Smooth muscle cell (in vitro differentiated cells): ENCODE results near the gene MAP3K9. TPM values are rescaled to one million over a fixed set of nuclear protein-coding genes. Genes with fewer than 3 reads are reported as not detected.

Experiments
- DNase-seq: peaks from one replicate; lab custom pipeline; 2025; ENCODE audit not compliant: unreplicated experiment; lab: John Stamatoyannopoulos, UW
- H2AFZ ChIP-seq: fragments of 200-600 bp; sonication (generic); 2 replicates; pipeline ENCODE4 v1.6.0; 2016; ENCODE audit warnings: antibody characterized with exemption, low read depth, mild to moderate bottlenecking
- H3F3A ChIP-seq: fragments of 200-600 bp; sonication (generic); 2 replicates; pipeline ENCODE4 v1.6.0; 2017; ENCODE audit warnings: antibody characterized with exemption, low read depth
- H3K27ac ChIP-seq: fragments of 200-600 bp; sonication (generic); 2 replicates; pipeline ENCODE4 v1.5.1; 2016; ENCODE audit warnings: low read depth, mild to moderate bottlenecking
- H3K27me3 ChIP-seq: fragments of 200-600 bp; sonication (generic); 2 replicates; pipeline ENCODE4 v1.6.1; 2016; ENCODE audit warnings: low read depth, mild to moderate bottlenecking
- H3K36me3 ChIP-seq: fragments of 200-600 bp; sonication (generic); 2 replicates; pipeline ENCODE4 v1.5.1; 2016; ENCODE audit warnings: low read depth
- H3K4me1 ChIP-seq: fragments of 200-600 bp; sonication (generic); 2 replicates; pipeline ENCODE4 v1.5.1; 2016; ENCODE audit warnings: low read depth
- H3K4me2 ChIP-seq: fragments of 200-600 bp; sonication (generic); 2 replicates; pipeline ENCODE4 v1.6.0; 2016; ENCODE audit warnings: mild to moderate bottlenecking
- H3K4me3 ChIP-seq: fragments of 200-600 bp; sonication (generic); 2 replicates; pipeline ENCODE4 v1.5.1; 2016; ENCODE audit warnings: mild to moderate bottlenecking
- H3K79me2 ChIP-seq: fragments of 200-600 bp; sonication (generic); 2 replicates; pipeline ENCODE4 v1.6.0; 2016; ENCODE audit warnings: low read depth, mild to moderate bottlenecking
- H3K9ac ChIP-seq: fragments of 200-600 bp; sonication (generic); 2 replicates; pipeline ENCODE4 v1.6.0; 2016; ENCODE audit warnings: low read depth
- H3K9me3 ChIP-seq: fragments of 200-600 bp; sonication (generic); replicated peaks from 2 replicates; pipeline ENCODE4 v1.5.1; 2016; ENCODE audit warnings: low read depth
- H4K20me1 ChIP-seq: fragments of 200-600 bp; sonication (generic); 2 replicates; pipeline ENCODE4 v1.6.0; 2016; ENCODE audit warnings: low read depth
- WGBS: methylation state at CpG from one replicate; pipeline ENCODE4 v1.1.7; 2016; ENCODE audit warnings: low lambda C conversion rate; 5-methylcytosine and 5-hydroxymethylcytosine counted together
- polyA plus RNA-seq: library from polyadenylated mRNA; unstranded; fragments of >200 nt; fragmentation: Nextera tagmentation; extraction: Ambion mirVana; gene quantifications from 2 replicates; pipeline ENCODE4 v1.2.1, GENCODE V29; 2016
- total RNA-seq: library from RNA; depleted of rRNA; stranded (reverse); fragments of >200 nt; gene quantifications from 2 replicates; pipeline ENCODE4 v1.2.3, GENCODE V29; 2014
- TF ChIP-seq, protein P1 (sequence below): fragments of 200-600 bp; sonication (generic); IDR thresholded peaks from 2 replicates; pipeline ENCODE4 v1.5.1; 2017; ENCODE audit warnings: borderline replicate concordance, mild to moderate bottlenecking, antibody characterized with exemption; ENCODE audit not compliant: insufficient read depth, poor library complexity, severe bottlenecking

Gene MAP3K9
- total and polyA plus RNA-seq, 2 experiments from 2014 or later = 0.22 to 2.4 TPM

DNA sequence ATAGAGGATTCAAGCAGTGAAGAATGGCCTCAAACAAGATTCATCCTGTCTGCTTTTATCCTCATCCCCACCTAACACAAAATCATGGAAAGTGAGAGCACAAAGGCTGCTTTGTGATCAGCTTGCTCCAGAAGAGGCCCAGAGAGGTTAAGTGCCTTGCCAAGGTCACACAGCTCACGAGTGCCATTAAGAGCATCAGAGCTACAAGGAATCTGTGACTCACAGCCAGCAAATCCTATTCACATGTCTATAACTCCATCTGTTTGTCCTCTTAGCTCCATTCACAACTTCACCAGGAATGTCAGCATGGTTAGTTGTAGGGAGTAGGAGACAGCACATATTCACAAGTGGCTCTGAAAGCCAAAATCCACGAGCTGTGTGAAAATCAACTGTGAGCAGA is 87.8 kb downstream of the MAP3K9 start:
- no peaks in the 10 kb centered on the region for H3K27me3 ChIP-seq
- no peaks in the 10 kb centered on the region for H3K4me1 ChIP-seq
- H3K4me2 ChIP-seq = no peak overlapping the region
- H3F3A ChIP-seq = no peaks in the 10 kb centered on the region
- H2AFZ ChIP-seq = no peak overlapping the region
- 58% methylated on average over 2 of the region's 2 CpGs for WGBS
- H3K9me3 ChIP-seq = no peaks in the 10 kb centered on the region
- H3K4me3 ChIP-seq = no peak overlapping the region
- H4K20me1 ChIP-seq = no peaks in the 10 kb centered on the region
- DNase-seq = no peak
- no peak overlapping the region for H3K9ac ChIP-seq
- no peaks in the 10 kb centered on the region for H3K36me3 ChIP-seq
- no peaks in the 10 kb centered on the region for H3K79me2 ChIP-seq
- H3K27ac ChIP-seq = no peak overlapping the region
- TF ChIP-seq, protein P1, sequence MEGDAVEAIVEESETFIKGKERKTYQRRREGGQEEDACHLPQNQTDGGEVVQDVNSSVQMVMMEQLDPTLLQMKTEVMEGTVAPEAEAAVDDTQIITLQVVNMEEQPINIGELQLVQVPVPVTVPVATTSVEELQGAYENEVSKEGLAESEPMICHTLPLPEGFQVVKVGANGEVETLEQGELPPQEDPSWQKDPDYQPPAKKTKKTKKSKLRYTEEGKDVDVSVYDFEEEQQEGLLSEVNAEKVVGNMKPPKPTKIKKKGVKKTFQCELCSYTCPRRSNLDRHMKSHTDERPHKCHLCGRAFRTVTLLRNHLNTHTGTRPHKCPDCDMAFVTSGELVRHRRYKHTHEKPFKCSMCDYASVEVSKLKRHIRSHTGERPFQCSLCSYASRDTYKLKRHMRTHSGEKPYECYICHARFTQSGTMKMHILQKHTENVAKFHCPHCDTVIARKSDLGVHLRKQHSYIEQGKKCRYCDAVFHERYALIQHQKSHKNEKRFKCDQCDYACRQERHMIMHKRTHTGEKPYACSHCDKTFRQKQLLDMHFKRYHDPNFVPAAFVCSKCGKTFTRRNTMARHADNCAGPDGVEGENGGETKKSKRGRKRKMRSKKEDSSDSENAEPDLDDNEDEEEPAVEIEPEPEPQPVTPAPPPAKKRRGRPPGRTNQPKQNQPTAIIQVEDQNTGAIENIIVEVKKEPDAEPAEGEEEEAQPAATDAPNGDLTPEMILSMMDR = no peak

DNA sequence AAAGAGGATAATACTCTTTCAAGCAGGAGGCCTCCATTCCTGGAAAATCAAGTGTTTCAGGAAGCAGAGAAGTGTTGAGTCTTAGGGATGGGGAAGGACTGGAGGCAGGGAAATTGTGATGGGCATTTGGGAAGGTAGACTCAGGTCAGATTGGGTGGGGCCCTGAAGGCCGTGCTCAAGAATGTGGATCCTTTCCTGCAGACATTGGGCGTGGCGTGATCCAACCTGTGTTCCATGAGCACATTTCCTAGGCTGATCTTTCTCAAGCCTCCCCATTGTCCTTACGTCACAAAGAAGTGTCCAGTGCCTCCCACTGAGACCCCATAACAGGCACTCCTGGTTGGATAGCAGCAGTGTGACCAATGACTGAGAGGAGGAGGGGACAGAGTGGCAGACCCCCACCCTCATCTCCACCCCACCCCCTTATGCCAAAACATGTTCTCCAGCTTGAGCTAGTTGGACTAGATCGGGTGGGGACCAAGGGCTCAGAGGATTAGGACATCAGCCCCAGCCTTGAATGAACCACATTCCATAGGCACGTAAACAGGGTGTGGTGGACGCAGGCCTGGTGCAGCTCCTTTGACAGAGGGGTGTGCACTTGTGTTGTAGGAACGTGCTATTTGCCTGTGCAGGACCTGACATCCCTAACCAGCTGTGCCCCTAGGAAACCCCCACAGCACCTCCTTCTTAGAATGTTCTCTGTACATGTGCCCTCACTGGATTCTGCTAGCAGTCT is 90.8 kb downstream of the MAP3K9 start:
- H3K27ac ChIP-seq = no peak overlapping the region
- H3K9me3 ChIP-seq = no peaks in the 10 kb centered on the region
- no peaks in the 10 kb centered on the region for H3K79me2 ChIP-seq
- H3F3A ChIP-seq = no peaks in the 10 kb centered on the region
- TF ChIP-seq, protein P1 = no peak
- H3K27me3 ChIP-seq = no peaks in the 10 kb centered on the region
- no peaks in the 10 kb centered on the region for H4K20me1 ChIP-seq
- whole genome bisulfite sequencing = 60% methylated on average over 6 of the region's 8 CpGs
- H3K4me3 ChIP-seq = no peak overlapping the region
- no peaks in the 10 kb centered on the region for H3K36me3 ChIP-seq
- H3K4me2 ChIP-seq = no peak overlapping the region
- no peak overlapping the region for H3K9ac ChIP-seq
- H2AFZ ChIP-seq = no peak overlapping the region
- H3K4me1 ChIP-seq = no peaks in the 10 kb centered on the region
- no peak for DNase-seq

DNA sequence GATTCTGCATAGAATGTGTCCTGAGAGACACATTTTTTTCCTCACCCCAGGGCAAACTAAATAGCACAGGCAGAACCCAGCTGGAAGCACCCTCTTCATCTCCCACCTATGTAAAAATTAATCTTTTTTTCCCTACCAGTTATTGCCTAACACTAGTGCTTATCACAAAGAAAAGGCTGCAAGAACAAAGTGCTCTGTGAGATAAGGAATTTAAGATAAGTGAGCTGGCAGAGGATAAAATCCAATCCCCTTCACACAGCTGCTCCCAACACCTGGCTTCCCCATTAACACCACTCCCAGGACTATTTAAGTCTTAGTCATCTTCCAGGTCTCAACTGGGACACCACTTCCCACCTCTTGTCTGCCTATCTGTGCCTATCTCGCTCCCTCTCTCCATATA is 92.4 kb downstream of the MAP3K9 start:
- Histone ChIP-seq H3K9ac (no peak overlapping the region), H3K27ac (no peak overlapping the region), H3K4me1 (no peaks in the 10 kb centered on the region), H3F3A (no peaks in the 10 kb centered on the region), H3K79me2 (no peaks in the 10 kb centered on the region), H3K36me3 (no peaks in the 10 kb centered on the region), H3K4me2 (no peak overlapping the region), H2AFZ (no peak overlapping the region), H3K9me3 (no peaks in the 10 kb centered on the region), H4K20me1 (no peaks in the 10 kb centered on the region), H3K4me3 (no peak overlapping the region), H3K27me3 (no peaks in the 10 kb centered on the region)
- no peak for DNase-seq
- TF ChIP-seq, protein P1 = no peak
- 74% methylated on average over 1 of the region's 1 CpG for WGBS

GRCh38 chr14:70716483-70716882 is 92.8 kb downstream of the MAP3K9 start:
- no peak for DNase-seq
- Histone ChIP-seq H3K9me3 (no peaks in the 10 kb centered on the region), H3K4me3 (no peak overlapping the region), H3K27ac (no peak overlapping the region), H3K4me1 (no peaks in the 10 kb centered on the region), H3F3A (no peaks in the 10 kb centered on the region), H4K20me1 (no peaks in the 10 kb centered on the region), H3K79me2 (no peaks in the 10 kb centered on the region), H2AFZ (no peak overlapping the region), H3K36me3 (no peaks in the 10 kb centered on the region), H3K4me2 (no peak overlapping the region), H3K27me3 (no peaks in the 10 kb centered on the region), H3K9ac (no peak overlapping the region)
- 64% methylated on average over 5 of the region's 5 CpGs for WGBS
- TF ChIP-seq, protein P1 = no peak
